K562 (cell line): Measurements from ENCODE around the gene TLDC2. TPM values are rescaled to one million over a fixed set of nuclear protein-coding genes. Genes with fewer than 3 reads are reported as not detected.

Experiments
- ATF7 ChIP-seq: fragments of 450-650 bp; IDR thresholded peaks from 2 replicates; pipeline ENCODE4 v1.7.1; 2014; ENCODE audit warnings: mild to moderate bottlenecking, moderate library complexity
- CCAR2 ChIP-seq: fragments of 200-400 bp; formaldehyde crosslinking; IDR thresholded peaks from 2 replicates; pipeline ENCODE4 v1.6.1; 2017; ENCODE audit warnings: mild to moderate bottlenecking, low read depth, low read length
- CXXC5 ChIP-seq: fragments of 250-450 bp; sonication (Bioruptor Pico); IDR thresholded peaks from 2 replicates; pipeline ENCODE4 v1.8.0; 2022; ENCODE audit warnings: inconsistent platforms, mild to moderate bottlenecking, moderate library complexity
- EZH2 ChIP-seq: IDR thresholded peaks from 2 replicates; pipeline ENCODE4 v1.6.1; 2012; ENCODE audit warnings: low read depth, mild to moderate bottlenecking, inconsistent platforms, low read length, borderline replicate concordance
- FOS ChIP-seq: IDR thresholded peaks from 3 replicates; pipeline ENCODE4 v1.6.1; 2011; ENCODE audit not compliant: insufficient read length; ENCODE audit errors: extremely low read depth
- HLTF ChIP-seq: fragments of 450-650 bp; IDR thresholded peaks from 2 replicates; pipeline ENCODE4 v1.6.1; 2016
- MTF1 ChIP-seq: fragments of 250-450 bp; sonication (Bioruptor Pico); IDR thresholded peaks from 2 replicates; pipeline ENCODE4 v1.9.0; 2021; ENCODE audit warnings: moderate library complexity, mild to moderate bottlenecking, inconsistent platforms, borderline replicate concordance
- MXI1 ChIP-seq: IDR thresholded peaks from 2 replicates; pipeline ENCODE4 v1.6.1; 2011; ENCODE audit warnings: low read depth, mild to moderate bottlenecking, improper control_type of control experiment, low read length
- SMC3 ChIP-seq: conservative IDR thresholded peaks from 2 replicates; pipeline ENCODE4 v1.6.1; 2011; ENCODE audit warnings: low read depth, low read length, improper control_type of control experiment; ENCODE audit not compliant: insufficient read depth
- polyA plus RNA-seq, 8 experiments: library from polyadenylated mRNA; depleted of rRNA in 4 of 8; stranded (reverse) in 5 of 8; unstranded in 3 of 8; fragments of >200 nt; fragmentation: Nextera tagmentation in 2 of 8; fragmentation: Illumina TruSeq in 1 of 8; extraction: Ambion mirVana in 2 of 8; extraction: Trizol in 1 of 8; gene quantifications; 2 replicates each; pipeline versions ENCODE4 v1.2.1 to v1.2.3, GENCODE V29; 2011 to 2014; ENCODE audit warnings: inconsistent platforms in 1 of 8, missing spikeins in 1 of 8
- total RNA-seq, 7 experiments: library from RNA; depleted of rRNA in 6 of 7; stranded (reverse); fragments of >200 nt in 6 of 7; fragmentation: Illumina TruSeq in 2 of 7; extraction: Trizol in 2 of 7; gene quantifications; 2 replicates each; pipeline versions ENCODE4 v1.2.1 to v1.2.3, GENCODE V29; 2011 to 2021; ENCODE audit warnings: low replicate concordance in 1 of 7
- TF ChIP-seq, protein P1 (sequence below), 2 experiments: fragments of 450-650 bp in 1 of 2; sonication (generic) in 1 of 2; formaldehyde crosslinking in 1 of 2; IDR thresholded peaks; 2 replicates each; pipeline versions ENCODE4 v1.7.1 to v1.9.0; 2016 to 2022; ENCODE audit warnings: inconsistent platforms in 1 of 2, mild to moderate bottlenecking in 1 of 2, missing genetic modification reagents in 1 of 2
- TF ChIP-seq, protein P2 (sequence below): IDR thresholded peaks from 2 replicates; pipeline ENCODE4 v1.6.1; 2011; ENCODE audit warnings: borderline replicate concordance, low read depth, mild to moderate bottlenecking, moderate library complexity, low read length; ENCODE audit not compliant: insufficient read depth, poor library complexity, severe bottlenecking
- TF ChIP-seq, protein P3 (sequence below): fragments of 450-650 bp; IDR thresholded peaks from 2 replicates; pipeline ENCODE4 v1.6.1; 2016
- TF ChIP-seq, protein P4 (sequence below), 2 experiments: fragments of 450-650 bp; IDR thresholded peaks; 2 replicates each; pipeline ENCODE4 v1.6.1; 2016

TLDC2 gene
- total and polyA plus RNA-seq, 9 of the 15 experiments (the other 6 are each of a cell fraction or from before 2014, with no cell fraction given) = not detected

DNA sequence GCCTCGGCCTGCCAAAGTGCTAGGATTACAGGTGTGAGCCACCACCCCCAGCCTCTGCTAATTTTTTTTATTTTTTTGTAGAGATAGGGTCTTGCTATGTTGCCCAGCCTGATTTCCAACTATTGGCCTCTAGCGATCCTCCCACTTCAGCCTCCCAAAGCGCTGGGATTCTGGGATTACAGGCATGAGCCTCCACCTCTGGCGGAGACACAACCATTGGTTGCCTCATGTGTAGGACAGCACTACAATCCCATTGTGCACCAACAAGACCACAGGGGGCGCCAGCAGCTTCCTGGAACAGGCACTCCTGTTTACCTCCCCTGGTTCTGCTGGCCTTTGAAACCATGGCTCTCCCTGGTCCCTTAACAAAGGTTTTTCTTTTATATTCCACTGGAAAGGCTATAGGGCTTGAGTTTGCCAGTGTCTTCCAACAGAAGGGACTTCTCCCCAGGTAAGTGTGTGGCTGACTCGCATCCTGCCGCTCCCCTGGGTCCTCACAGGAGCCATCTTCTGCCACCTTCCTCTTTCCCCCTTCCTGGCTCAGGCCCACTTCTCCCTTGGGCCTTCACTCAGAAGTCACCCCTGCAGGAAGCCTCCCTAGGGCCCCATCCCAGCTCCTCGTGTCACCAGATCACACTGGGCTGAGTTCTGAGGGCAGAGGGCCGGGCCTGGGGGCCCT lies 39.2 kb upstream of the TLDC2 start (continued):
- TF ChIP-seq, protein P1, sequence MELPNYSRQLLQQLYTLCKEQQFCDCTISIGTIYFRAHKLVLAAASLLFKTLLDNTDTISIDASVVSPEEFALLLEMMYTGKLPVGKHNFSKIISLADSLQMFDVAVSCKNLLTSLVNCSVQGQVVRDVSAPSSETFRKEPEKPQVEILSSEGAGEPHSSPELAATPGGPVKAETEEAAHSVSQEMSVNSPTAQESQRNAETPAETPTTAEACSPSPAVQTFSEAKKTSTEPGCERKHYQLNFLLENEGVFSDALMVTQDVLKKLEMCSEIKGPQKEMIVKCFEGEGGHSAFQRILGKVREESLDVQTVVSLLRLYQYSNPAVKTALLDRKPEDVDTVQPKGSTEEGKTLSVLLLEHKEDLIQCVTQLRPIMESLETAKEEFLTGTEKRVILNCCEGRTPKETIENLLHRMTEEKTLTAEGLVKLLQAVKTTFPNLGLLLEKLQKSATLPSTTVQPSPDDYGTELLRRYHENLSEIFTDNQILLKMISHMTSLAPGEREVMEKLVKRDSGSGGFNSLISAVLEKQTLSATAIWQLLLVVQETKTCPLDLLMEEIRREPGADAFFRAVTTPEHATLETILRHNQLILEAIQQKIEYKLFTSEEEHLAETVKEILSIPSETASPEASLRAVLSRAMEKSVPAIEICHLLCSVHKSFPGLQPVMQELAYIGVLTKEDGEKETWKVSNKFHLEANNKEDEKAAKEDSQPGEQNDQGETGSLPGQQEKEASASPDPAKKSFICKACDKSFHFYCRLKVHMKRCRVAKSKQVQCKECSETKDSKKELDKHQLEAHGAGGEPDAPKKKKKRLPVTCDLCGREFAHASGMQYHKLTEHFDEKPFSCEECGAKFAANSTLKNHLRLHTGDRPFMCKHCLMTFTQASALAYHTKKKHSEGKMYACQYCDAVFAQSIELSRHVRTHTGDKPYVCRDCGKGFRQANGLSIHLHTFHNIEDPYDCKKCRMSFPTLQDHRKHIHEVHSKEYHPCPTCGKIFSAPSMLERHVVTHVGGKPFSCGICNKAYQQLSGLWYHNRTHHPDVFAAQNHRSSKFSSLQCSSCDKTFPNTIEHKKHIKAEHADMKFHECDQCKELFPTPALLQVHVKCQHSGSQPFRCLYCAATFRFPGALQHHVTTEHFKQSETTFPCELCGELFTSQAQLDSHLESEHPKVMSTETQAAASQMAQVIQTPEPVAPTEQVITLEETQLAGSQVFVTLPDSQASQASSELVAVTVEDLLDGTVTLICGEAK (IDR thresholded peaks at IDR 0.05) = 0 out of 2 replicates have a peak, but pooled peaks have one; percentile 16
- TF ChIP-seq, protein P1 (CRISPR knock-in tag; IDR thresholded peaks at IDR 0.05) = no peak
- TF ChIP-seq CCAR2 (no peak), MXI1 (no peak), FOS (no peak), EZH2 (no peak), HLTF (no peak), SMC3 (peak; percentile 16; the same call in 1 of the 2 replicates), ATF7 (peak; percentile 43; the same call in 1 of the 2 replicates), MTF1 (CRISPR knock-in tag) (no peak), CXXC5 (CRISPR knock-in tag) (peak; percentile 17; the same call in 1 of the 2 replicates)
- TF ChIP-seq, protein P2, sequence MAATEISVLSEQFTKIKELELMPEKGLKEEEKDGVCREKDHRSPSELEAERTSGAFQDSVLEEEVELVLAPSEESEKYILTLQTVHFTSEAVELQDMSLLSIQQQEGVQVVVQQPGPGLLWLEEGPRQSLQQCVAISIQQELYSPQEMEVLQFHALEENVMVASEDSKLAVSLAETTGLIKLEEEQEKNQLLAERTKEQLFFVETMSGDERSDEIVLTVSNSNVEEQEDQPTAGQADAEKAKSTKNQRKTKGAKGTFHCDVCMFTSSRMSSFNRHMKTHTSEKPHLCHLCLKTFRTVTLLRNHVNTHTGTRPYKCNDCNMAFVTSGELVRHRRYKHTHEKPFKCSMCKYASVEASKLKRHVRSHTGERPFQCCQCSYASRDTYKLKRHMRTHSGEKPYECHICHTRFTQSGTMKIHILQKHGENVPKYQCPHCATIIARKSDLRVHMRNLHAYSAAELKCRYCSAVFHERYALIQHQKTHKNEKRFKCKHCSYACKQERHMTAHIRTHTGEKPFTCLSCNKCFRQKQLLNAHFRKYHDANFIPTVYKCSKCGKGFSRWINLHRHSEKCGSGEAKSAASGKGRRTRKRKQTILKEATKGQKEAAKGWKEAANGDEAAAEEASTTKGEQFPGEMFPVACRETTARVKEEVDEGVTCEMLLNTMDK = peak; percentile 95
- TF ChIP-seq, protein P3, sequence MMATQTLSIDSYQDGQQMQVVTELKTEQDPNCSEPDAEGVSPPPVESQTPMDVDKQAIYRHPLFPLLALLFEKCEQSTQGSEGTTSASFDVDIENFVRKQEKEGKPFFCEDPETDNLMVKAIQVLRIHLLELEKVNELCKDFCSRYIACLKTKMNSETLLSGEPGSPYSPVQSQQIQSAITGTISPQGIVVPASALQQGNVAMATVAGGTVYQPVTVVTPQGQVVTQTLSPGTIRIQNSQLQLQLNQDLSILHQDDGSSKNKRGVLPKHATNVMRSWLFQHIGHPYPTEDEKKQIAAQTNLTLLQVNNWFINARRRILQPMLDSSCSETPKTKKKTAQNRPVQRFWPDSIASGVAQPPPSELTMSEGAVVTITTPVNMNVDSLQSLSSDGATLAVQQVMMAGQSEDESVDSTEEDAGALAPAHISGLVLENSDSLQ = no peak
- TF ChIP-seq, protein P4, sequence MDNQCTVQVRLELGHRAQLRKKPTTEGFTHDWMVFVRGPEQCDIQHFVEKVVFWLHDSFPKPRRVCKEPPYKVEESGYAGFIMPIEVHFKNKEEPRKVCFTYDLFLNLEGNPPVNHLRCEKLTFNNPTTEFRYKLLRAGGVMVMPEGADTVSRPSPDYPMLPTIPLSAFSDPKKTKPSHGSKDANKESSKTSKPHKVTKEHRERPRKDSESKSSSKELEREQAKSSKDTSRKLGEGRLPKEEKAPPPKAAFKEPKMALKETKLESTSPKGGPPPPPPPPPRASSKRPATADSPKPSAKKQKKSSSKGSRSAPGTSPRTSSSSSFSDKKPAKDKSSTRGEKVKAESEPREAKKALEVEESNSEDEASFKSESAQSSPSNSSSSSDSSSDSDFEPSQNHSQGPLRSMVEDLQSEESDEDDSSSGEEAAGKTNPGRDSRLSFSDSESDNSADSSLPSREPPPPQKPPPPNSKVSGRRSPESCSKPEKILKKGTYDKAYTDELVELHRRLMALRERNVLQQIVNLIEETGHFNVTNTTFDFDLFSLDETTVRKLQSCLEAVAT (IDR thresholded peaks at IDR 0.05) = 0 out of 4 replicates have a peak, but pooled peaks of 1 of the 2 experiments have one; percentile 32
